Fibroblast of peridontal ligament (primary cell): Measurements from ENCODE around the gene KIF5C.
A peak's percentile ranks its signal among the peaks of the same experiment; 100 is the strongest.

Experiments
- DNase-seq: peaks from one replicate; pipeline ENCODE4 v3.0.0-alpha.2; 2010; ENCODE audit errors: extremely low read depth

KIF5C gene

GRCh38 chr2:149015926-149016563 is 141.0 kb downstream of the KIF5C start:
- no peak for DNase-seq

GRCh38 chr2:149017116-149017985 is 142.3 kb downstream of the KIF5C start:
- DNase-seq, result peak; percentile 87

GRCh38 chr2:149018981-149019380 is 144.0 kb downstream of the KIF5C start:
- DNase-seq, result no peak

GRCh38 chr2:149019768-149020167 is 144.7 kb downstream of the KIF5C start:
- DNase-seq, result no peak

GRCh38 chr2:149020432-149020851 is 145.4 kb downstream of the KIF5C start:
- no peak for DNase-seq

GRCh38 chr2:149021271-149021719 is 146.3 kb downstream of the KIF5C start:
- DNase-seq, result peak; percentile 8

- no peak for DNase-seq
These were observed 146.7 kb downstream of the KIF5C start for GRCh38 chr2:149021761-149022160.

- DNase-seq, result no peak
These were observed 148.1 kb downstream of the KIF5C start for GRCh38 chr2:149023091-149023490.

GRCh38 chr2:149027590-149028250 is 152.7 kb downstream of the KIF5C start:
- DNase-seq, result no peak

GRCh38 chr2:149028377-149028776 is 153.3 kb downstream of the KIF5C start:
- no peak for DNase-seq

- no peak for DNase-seq
These were observed 153.9 kb downstream of the KIF5C start for GRCh38 chr2:149028891-149029290.

GRCh38 chr2:149029307-149029965 is 154.4 kb downstream of the KIF5C start:
- DNase-seq, result no peak

- DNase-seq, result no peak
These were observed 156.4 kb downstream of the KIF5C start for GRCh38 chr2:149031396-149031795.

GRCh38 chr2:149033716-149034115 is 158.7 kb downstream of the KIF5C start:
- no peak for DNase-seq

- DNase-seq, result no peak
These were observed 159.4 kb downstream of the KIF5C start for GRCh38 chr2:149034406-149034805.

- no peak for DNase-seq
These were observed 161.7 kb downstream of the KIF5C start for GRCh38 chr2:149036507-149037293.

GRCh38 chr2:149037851-149038250 is 162.8 kb downstream of the KIF5C start:
- DNase-seq, result no peak

GRCh38 chr2:149038442-149039212 is 163.6 kb downstream of the KIF5C start, which contains the start of gene LYPD6B:
TSS of gene LYPD6B (plus strand) at chr2:149038699. CDS start at chr2:149130949, 92,250 bp downstream.
- DNase-seq, result no peak

GRCh38 chr2:149039213-149039724 is 164.2 kb downstream of the KIF5C start:
- no peak for DNase-seq

- no peak for DNase-seq
These were observed 165.4 kb downstream of the KIF5C start for GRCh38 chr2:149040451-149040850.
